ENCODE data around the gene ICAM1. TPM values are rescaled to one million over a fixed set of nuclear protein-coding genes. Genes with fewer than 3 reads are reported as not detected.

The ICAM1 gene
- total and polyA plus RNA-seq, 2 of the 8 experiments (the other 6 are each of a cell fraction or from before 2014, with no cell fraction given), result 4.0 to 9.4 TPM

- Histone ChIP-seq H2BK15ac (ENCODE audit: low read length) (no peak overlapping the region), H3K23ac (ENCODE audit: insufficient read length) (no peak overlapping the region), H3K23me2 (ENCODE audit: low read depth, low read length) (peaks cover 10% of the 10 kb centered on the region; the same call in 1 of the 2 replicates), H2BK12ac (ENCODE audit: low read depth, low read length) (peak overlapping the region; percentile 68; the same call in 1 of the 2 replicates), H2AK5ac (ENCODE audit: low read depth, low read length) (no peak overlapping the region), H4K20me1 (replicated peaks in 1 of 2; ENCODE audit: control insufficient read depth in 1 of 2, insufficient read depth in 2 of 2, low read length in 2 of 2) (peaks cover 12% of the 10 kb centered on the region in 2 experiments), H3K4me3 (ENCODE audit: extremely low read depth in 1 of 4, insufficient read depth in 2 of 4, low read depth in 3 of 4, low read length in 4 of 4) (no peak overlapping the region), H3K56ac (replicated peaks; ENCODE audit: insufficient read length, low read depth, low read length) (no peak overlapping the region), H4K8ac (ENCODE audit: extremely low read depth, insufficient read depth, low read length) (no peak overlapping the region), H2AFZ (ENCODE audit: low read length) (no peak overlapping the region), H4K5ac (ENCODE audit: insufficient read length, low read depth, low read length) (no peak overlapping the region), H3K4ac (replicated peaks; ENCODE audit: insufficient read length, low read depth, low read length) (no peak overlapping the region), H2BK5ac (ENCODE audit: low read depth, low read length) (no peak overlapping the region), H3K27ac (ENCODE audit: low read depth, low read length) (no peak overlapping the region), H3K79me1 (ENCODE audit: low read depth, low read length) (peaks cover 11% of the 10 kb centered on the region), H3K36me3 (ENCODE audit: control insufficient read depth in 2 of 4, insufficient read depth in 4 of 4, low read length in 3 of 4) (peaks cover 0 to 3% (median under 1%) of the 10 kb centered on the region in 4 experiments; a peak in 3 of 8 replicates), H3K27me3 (replicated peaks in 1 of 4; ENCODE audit: control insufficient read depth in 3 of 4, extremely low read depth in 1 of 4, insufficient read depth in 3 of 4, low read length in 3 of 4) (0 out of 7 replicates have a peak, but pooled peaks cover 0 to 3% (median 0%) of the 10 kb centered on the region in 4 experiments), H2BK120ac (replicated peaks; ENCODE audit: low read depth, low read length) (no peak overlapping the region), H3K9ac (replicated peaks in 1 of 4; ENCODE audit: extremely low read depth in 1 of 4, low read depth in 3 of 4, low read length in 3 of 4) (no peak overlapping the region; a peak in 1 of 7 replicates), H3K18ac (ENCODE audit: extremely low read depth, low read length) (no peak overlapping the region), H3K14ac (ENCODE audit: insufficient read length) (no peak overlapping the region), H3K79me2 (ENCODE audit: control insufficient read depth in 1 of 2, insufficient read depth in 2 of 2, low read length in 2 of 2) (peaks cover 0 to 16% of the 10 kb centered on the region in 2 experiments; a peak in 2 of 4 replicates), H3K4me2 (ENCODE audit: insufficient read depth in 1 of 2, low read depth in 2 of 2, low read length in 2 of 2) (no peak overlapping the region), H3K4me1 (replicated peaks in 1 of 4; ENCODE audit: control insufficient read depth in 3 of 4, insufficient read depth in 4 of 4, low read length in 3 of 4) (peaks cover 3 to 7% (median 3%) of the 10 kb centered on the region in 4 experiments; a peak in 4 of 7 replicates), H2BK20ac (ENCODE audit: low read length) (no peak overlapping the region), H3K9me3 (ENCODE audit: insufficient read depth in 2 of 2, low read depth in 1 of 2, low read length in 1 of 2) (no peaks in the 10 kb centered on the region), H4K91ac (replicated peaks; ENCODE audit: insufficient read length, low read length) (no peak overlapping the region)
- WGBS, 2 experiments (ENCODE audit: extremely low coverage in 1 of 2, insufficient coverage in 1 of 2, insufficient read length in 1 of 2, insufficient replicate concordance in 2 of 2, low coverage in 1 of 2, low lambda C conversion rate in 2 of 2, missing lambda C conversion rate in 1 of 2), result 82% methylated on average over 5 of the region's 5 CpGs; no CpG with 5 or more reads in 1 of the 2 experiments
- FAIRE-seq (no peak), DNase-seq (ENCODE audit: low read depth in 1 of 2, low spot score in 2 of 2) (no peak)
- TF ChIP-seq BACH1 (IDR thresholded peaks at IDR 0.05; ENCODE audit: low read length) (no peak), POLR2AphosphoS5 (IDR thresholded peaks at IDR 0.05; ENCODE audit: low read depth, low read length) (no peak)
- CTCF ChIA-PET (ENCODE audit: partially characterized antibody), result interaction anchor here (0.9 to 6.4 kb wide), 13 partner anchors 10 to 52 kb away, joined by 3 to 59 read pairs (median 8); partner anchors contain the start of gene DNMT1
- POLR2A ChIA-PET (ENCODE audit: partially characterized antibody), result interaction anchor here (0.7 to 1.4 kb wide), 4 partner anchors 8 to 33 kb away, joined by 3 to 5 read pairs (median 3); no protein-coding TSS in a partner anchor
These were observed 42.5 kb upstream of the ICAM1 start for GRCh38 chr19:10228393-10228792.

Measured in H1 (cell line).